ENCODE measurements around the gene DNAJB13. TPM values are rescaled to one million over a fixed set of nuclear protein-coding genes. Genes with fewer than 3 reads are reported as not detected.

Gene DNAJB13
- total RNA-seq, 1 donor from 2014 or later, result 0.60 TPM

DNA sequence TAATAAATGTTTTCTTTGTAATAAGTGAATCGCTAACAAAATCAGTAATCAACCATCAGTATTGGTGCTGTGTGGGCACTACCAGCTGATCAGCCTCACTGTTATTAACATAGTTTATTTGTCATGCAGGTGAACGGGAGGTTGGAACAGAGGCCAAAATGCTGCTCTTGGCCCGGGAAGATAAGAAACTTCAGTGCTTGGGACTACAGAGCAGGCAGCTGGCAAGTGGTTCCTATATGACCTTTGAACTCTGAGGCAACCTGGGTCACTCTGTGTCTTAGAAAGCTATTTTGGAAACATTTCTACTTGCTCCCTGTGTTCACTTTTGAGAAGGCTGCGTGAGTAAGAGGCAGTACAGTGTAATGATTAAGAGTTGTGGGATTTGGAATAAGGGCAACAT lies 36.5 kb upstream of the DNAJB13 start:
- H3K4me3 Mint-ChIP-seq, result no peak overlapping the region
- H3K4me1 Mint-ChIP-seq, result no peaks in the 10 kb centered on the region
- no peak overlapping the region for H3K27ac Mint-ChIP-seq
- peaks cover 41% of the 10 kb centered on the region for H3K36me3 Mint-ChIP-seq
- TF ChIP-seq, protein P1, sequence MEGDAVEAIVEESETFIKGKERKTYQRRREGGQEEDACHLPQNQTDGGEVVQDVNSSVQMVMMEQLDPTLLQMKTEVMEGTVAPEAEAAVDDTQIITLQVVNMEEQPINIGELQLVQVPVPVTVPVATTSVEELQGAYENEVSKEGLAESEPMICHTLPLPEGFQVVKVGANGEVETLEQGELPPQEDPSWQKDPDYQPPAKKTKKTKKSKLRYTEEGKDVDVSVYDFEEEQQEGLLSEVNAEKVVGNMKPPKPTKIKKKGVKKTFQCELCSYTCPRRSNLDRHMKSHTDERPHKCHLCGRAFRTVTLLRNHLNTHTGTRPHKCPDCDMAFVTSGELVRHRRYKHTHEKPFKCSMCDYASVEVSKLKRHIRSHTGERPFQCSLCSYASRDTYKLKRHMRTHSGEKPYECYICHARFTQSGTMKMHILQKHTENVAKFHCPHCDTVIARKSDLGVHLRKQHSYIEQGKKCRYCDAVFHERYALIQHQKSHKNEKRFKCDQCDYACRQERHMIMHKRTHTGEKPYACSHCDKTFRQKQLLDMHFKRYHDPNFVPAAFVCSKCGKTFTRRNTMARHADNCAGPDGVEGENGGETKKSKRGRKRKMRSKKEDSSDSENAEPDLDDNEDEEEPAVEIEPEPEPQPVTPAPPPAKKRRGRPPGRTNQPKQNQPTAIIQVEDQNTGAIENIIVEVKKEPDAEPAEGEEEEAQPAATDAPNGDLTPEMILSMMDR (IDR thresholded peaks at IDR 0.05; ENCODE audit: unreplicated experiment), result no peak
- H3K27me3 Mint-ChIP-seq (ENCODE audit: low read depth), result no peaks in the 10 kb centered on the region
- DNase-seq (ENCODE audit: low spot score in 2 of 2, unreplicated experiment in 2 of 2), result no peak
- no peaks in the 10 kb centered on the region for H3K9me3 Mint-ChIP-seq

DNA sequence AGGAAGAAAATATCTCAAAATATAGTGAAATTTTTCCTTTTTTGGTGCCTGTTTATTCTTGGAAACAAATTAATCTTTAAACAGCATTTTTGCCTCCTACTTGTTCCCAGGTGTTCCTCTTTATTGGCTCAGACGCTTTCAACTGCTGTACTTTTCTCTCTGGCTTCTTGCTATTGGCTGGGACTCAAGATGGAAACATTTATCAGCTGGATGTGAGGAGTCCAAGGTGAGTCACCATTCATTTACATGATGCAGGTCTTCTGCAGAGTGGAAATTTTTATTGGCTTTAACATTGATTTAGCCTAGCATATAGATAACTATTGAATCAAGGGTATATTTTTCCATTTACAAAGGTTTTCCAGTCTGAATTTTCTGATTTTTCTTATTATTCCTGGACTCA lies 34.4 kb upstream of the DNAJB13 start:
- H3K36me3 Mint-ChIP-seq, result peaks cover 43% of the 10 kb centered on the region
- no peaks in the 10 kb centered on the region for H3K4me1 Mint-ChIP-seq
- TF ChIP-seq, protein P1 (IDR thresholded peaks at IDR 0.05; ENCODE audit: unreplicated experiment), result no peak
- H3K9me3 Mint-ChIP-seq, result no peaks in the 10 kb centered on the region
- DNase-seq (ENCODE audit: low spot score in 2 of 2, unreplicated experiment in 2 of 2), result no peak
- no peak overlapping the region for H3K27ac Mint-ChIP-seq
- no peak overlapping the region for H3K4me3 Mint-ChIP-seq
- H3K27me3 Mint-ChIP-seq (ENCODE audit: low read depth), result no peaks in the 10 kb centered on the region

- Mint-ChIP-seq H3K27me3 (ENCODE audit: low read depth) (no peaks in the 10 kb centered on the region), H3K4me1 (no peaks in the 10 kb centered on the region), H3K36me3 (peaks cover 39% of the 10 kb centered on the region), H3K4me3 (no peak overlapping the region), H3K9me3 (no peaks in the 10 kb centered on the region), H3K27ac (no peak overlapping the region)
- no peak for DNase-seq (ENCODE audit: low spot score in 2 of 2, unreplicated experiment in 2 of 2)
- TF ChIP-seq, protein P1 (IDR thresholded peaks at IDR 0.05; ENCODE audit: unreplicated experiment), result no peak
These were observed 29.6 kb upstream of the DNAJB13 start for GRCh38 chr11:73921180-73921579.

DNA sequence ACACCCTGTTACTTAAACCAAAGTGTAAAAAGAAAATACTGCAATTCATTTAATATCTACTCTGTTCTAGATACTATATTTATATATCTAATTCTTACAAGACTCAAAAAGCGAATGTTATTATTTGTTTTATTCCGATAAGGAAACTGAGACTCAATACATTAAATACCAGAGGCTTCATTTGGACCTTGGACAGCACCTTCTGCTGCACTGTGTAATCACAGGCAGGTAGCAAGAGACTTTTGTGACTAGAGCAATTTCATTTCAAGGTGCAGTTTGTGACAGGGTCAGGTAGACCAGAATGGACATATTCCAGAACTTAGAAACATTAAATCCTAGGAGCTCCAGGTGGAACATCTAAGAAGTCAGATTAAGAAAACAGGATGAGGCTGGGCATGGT lies 21.4 kb upstream of the DNAJB13 start:
- Mint-ChIP-seq H3K27me3 (ENCODE audit: low read depth) (no peaks in the 10 kb centered on the region), H3K4me3 (no peak overlapping the region), H3K9me3 (no peaks in the 10 kb centered on the region), H3K27ac (no peak overlapping the region), H3K4me1 (no peaks in the 10 kb centered on the region), H3K36me3 (peaks cover 46% of the 10 kb centered on the region)
- DNase-seq (ENCODE audit: low spot score in 2 of 2, unreplicated experiment in 2 of 2), result no peak
- TF ChIP-seq, protein P1 (IDR thresholded peaks at IDR 0.05; ENCODE audit: unreplicated experiment), result no peak

GRCh38 chr11:73931039-73931645 lies 19.7 kb upstream of the DNAJB13 start:
- Mint-ChIP-seq H3K27me3 (ENCODE audit: low read depth) (no peaks in the 10 kb centered on the region), H3K4me1 (no peaks in the 10 kb centered on the region), H3K4me3 (no peak overlapping the region), H3K27ac (peak overlapping the region; percentile 72), H3K36me3 (peaks cover 45% of the 10 kb centered on the region), H3K9me3 (no peaks in the 10 kb centered on the region)
- no peak for DNase-seq (ENCODE audit: low spot score in 2 of 2, unreplicated experiment in 2 of 2)
- TF ChIP-seq, protein P1 (IDR thresholded peaks at IDR 0.05; ENCODE audit: unreplicated experiment), result no peak

GRCh38 chr11:73931951-73932350 lies 18.9 kb upstream of the DNAJB13 start:
- no peak overlapping the region for H3K27ac Mint-ChIP-seq
- DNase-seq (ENCODE audit: low spot score in 2 of 2, unreplicated experiment in 2 of 2), result no peak
- H3K27me3 Mint-ChIP-seq (ENCODE audit: low read depth), result no peaks in the 10 kb centered on the region
- TF ChIP-seq, protein P1 (IDR thresholded peaks at IDR 0.05; ENCODE audit: unreplicated experiment), result no peak
- no peaks in the 10 kb centered on the region for H3K9me3 Mint-ChIP-seq
- no peak overlapping the region for H3K4me3 Mint-ChIP-seq
- H3K4me1 Mint-ChIP-seq, result no peaks in the 10 kb centered on the region
- H3K36me3 Mint-ChIP-seq, result peaks cover 41% of the 10 kb centered on the region

Data from mesothelial cell of epicardium (in vitro differentiated cells).